IMR-90 (cell line): ENCODE data around the gene CLEC16A. TPM values are rescaled to one million over a fixed set of nuclear protein-coding genes. Genes with fewer than 3 reads are reported as not detected.

Experiments used
- ATAC-seq: fragments of 200-7000 bp; cut with Tn5 transposase; 2 replicates; pipeline ENCODE4 v1.9.1; 2020; ENCODE audit warnings: low read depth, mild to moderate bottlenecking, moderate library complexity
- BruUV-seq: library from RNA; stranded (reverse); fragments of 400-500 nt; replicated peaks from 2 replicates; lab custom pipeline; 2021; lab: Mats Ljungman, UMichigan
- CTCF ChIA-PET: fragments of 300-600 bp; formaldehyde crosslinking; extraction: SDS; loops from one replicate; lab custom pipeline; 2021; ENCODE audit warnings: antibody characterized with exemption; lab: Yijun Ruan, JAX
- POLR2A ChIA-PET: fragments of 300-600 bp; sonication (Branson Sonifier 250); formaldehyde crosslinking; loops from one replicate; lab custom pipeline; 2022; ENCODE audit warnings: antibody characterized with exemption; ENCODE audit not compliant: unreplicated experiment; lab: Charles Lee
- DNase-seq: peaks from one replicate; pipeline ENCODE4 v3.0.0; 2013
- H2AFZ ChIP-seq: replicated peaks from 2 replicates; pipeline ENCODE3; 2013; ENCODE audit warnings: low read length, mild to moderate bottlenecking; ENCODE audit not compliant: poor library complexity
- H2AK5ac ChIP-seq: 2 replicates; pipeline ENCODE4 v1.6.1; 2013; ENCODE audit warnings: low read depth, low read length, inconsistent platforms
- H2AK9ac ChIP-seq: replicated peaks from 2 replicates; pipeline ENCODE3; 2013; ENCODE audit warnings: mild to moderate bottlenecking, low read depth, low read length, moderate library complexity; ENCODE audit not compliant: poor library complexity
- H2BK120ac ChIP-seq: 2 replicates; pipeline ENCODE4 v1.6.1; 2013; ENCODE audit warnings: low read depth, low read length, inconsistent platforms
- H2BK15ac ChIP-seq: 3 replicates; pipeline ENCODE4 v1.6.1; 2013; ENCODE audit warnings: low read depth, low read length, inconsistent platforms
- H2BK20ac ChIP-seq: 2 replicates; pipeline ENCODE4 v1.6.1; 2013; ENCODE audit warnings: low read depth, mild to moderate bottlenecking, inconsistent platforms, low read length, moderate library complexity
- H2BK5ac ChIP-seq: 2 replicates; pipeline ENCODE4 v1.6.1; 2013; ENCODE audit warnings: mild to moderate bottlenecking, low read depth, low read length, inconsistent platforms; ENCODE audit not compliant: poor library complexity, severe bottlenecking
- H3K14ac ChIP-seq: replicated peaks from 2 replicates; pipeline ENCODE4 v1.6.1; 2013; ENCODE audit warnings: low read depth, low read length, inconsistent platforms
- H3K18ac ChIP-seq: 2 replicates; pipeline ENCODE4 v1.6.1; 2013; ENCODE audit warnings: low read depth, low read length, control low read depth
- H3K23ac ChIP-seq: 2 replicates; pipeline ENCODE4 v1.6.1; 2013; ENCODE audit warnings: low read depth, low read length, inconsistent platforms
- H3K27ac ChIP-seq: 2 replicates; pipeline ENCODE4 v1.5.1; 2013; ENCODE audit warnings: mild to moderate bottlenecking, control low read depth, low read length; ENCODE audit not compliant: insufficient read depth
- H3K27me3 ChIP-seq: 2 replicates; pipeline ENCODE4 v1.6.1; 2013; ENCODE audit warnings: low read length; ENCODE audit not compliant: control insufficient read depth, insufficient read depth
- H3K36me3 ChIP-seq: 2 replicates; pipeline ENCODE4 v1.6.1; 2013; ENCODE audit warnings: low read length, mixed read lengths; ENCODE audit not compliant: control insufficient read depth, insufficient read depth
- H3K4ac ChIP-seq: 2 replicates; pipeline ENCODE4 v1.6.1; 2013; ENCODE audit warnings: low read depth, low read length, inconsistent platforms
- H3K4me1 ChIP-seq: 2 replicates; pipeline ENCODE4 v1.6.1; 2013; ENCODE audit warnings: low read length, mixed read lengths; ENCODE audit not compliant: control insufficient read depth, insufficient read depth
- H3K4me2 ChIP-seq: 2 replicates; pipeline ENCODE4 v1.6.1; 2013; ENCODE audit warnings: low read depth, mild to moderate bottlenecking, control low read depth, low read length, moderate library complexity
- H3K4me3 ChIP-seq: 2 replicates; pipeline ENCODE4 v1.5.1; 2013; ENCODE audit warnings: low read depth, mild to moderate bottlenecking, control low read depth, low read length, moderate library complexity; ENCODE audit not compliant: insufficient read depth
- H3K56ac ChIP-seq: 2 replicates; pipeline ENCODE4 v1.6.1; 2013; ENCODE audit warnings: low read length, inconsistent platforms; ENCODE audit not compliant: insufficient read depth; ENCODE audit errors: extremely low read depth
- H3K79me1 ChIP-seq, 2 experiments: 2 replicates each; pipeline ENCODE4 v1.6.1; 2013; ENCODE audit warnings: low read length in 2 of 2, inconsistent platforms in 1 of 2, low read depth in 1 of 2
- H3K9ac ChIP-seq: 2 replicates; pipeline ENCODE4 v1.6.1; 2013; ENCODE audit warnings: low read depth, low read length, control low read depth
- H3K9me1 ChIP-seq: 2 replicates; pipeline ENCODE4 v1.6.1; 2013; ENCODE audit warnings: low read length, inconsistent platforms; ENCODE audit not compliant: insufficient read depth
- H3K9me3 ChIP-seq: 2 replicates; pipeline ENCODE4 v1.6.1; 2013; ENCODE audit warnings: low read length; ENCODE audit not compliant: control insufficient read depth, insufficient read depth
- H4K20me1 ChIP-seq: 2 replicates; pipeline ENCODE4 v1.6.1; 2013; ENCODE audit warnings: low read length, inconsistent platforms; ENCODE audit not compliant: insufficient read depth
- H4K5ac ChIP-seq: 2 replicates; pipeline ENCODE4 v1.6.1; 2013; ENCODE audit warnings: mild to moderate bottlenecking, low read depth, low read length, control low read depth
- H4K8ac ChIP-seq, 2 experiments: 2 replicates each; pipeline ENCODE4 v1.6.1; 2013; ENCODE audit warnings: low read depth in 2 of 2, low read length in 2 of 2, control low read depth in 1 of 2, inconsistent platforms in 1 of 2
- H4K91ac ChIP-seq: 2 replicates; pipeline ENCODE4 v1.6.1; 2013; ENCODE audit warnings: low read depth, low read length, inconsistent platforms; ENCODE audit not compliant: insufficient read depth
- CEBPB ChIP-seq: IDR thresholded peaks from 2 replicates; pipeline ENCODE4 v1.6.1; 2012; ENCODE audit warnings: low read depth, low read length, improper control_type of control experiment
- FOS ChIP-seq: fragments of 150-350 bp; IDR thresholded peaks from 2 replicates; pipeline ENCODE4 v1.6.1; 2016; ENCODE audit warnings: low read depth, low read length
- POLR2A ChIP-seq: IDR thresholded peaks from 2 replicates; pipeline ENCODE4 v1.6.1; 2012; ENCODE audit warnings: mild to moderate bottlenecking, low read depth, low read length
- RCOR1 ChIP-seq: IDR thresholded peaks from 2 replicates; pipeline ENCODE4 v1.6.1; 2012; ENCODE audit warnings: mild to moderate bottlenecking, low read length, improper control_type of control experiment; ENCODE audit not compliant: insufficient replicate concordance
- SMC3 ChIP-seq: fragments of 150-350 bp; IDR thresholded peaks from 2 replicates; pipeline ENCODE4 v1.6.1; 2016; ENCODE audit warnings: low read depth, mild to moderate bottlenecking, antibody characterized with exemption, low read length, moderate library complexity
- WGBS, 2 experiments: methylation state at CpG; one replicate each; pipeline versions ENCODE4 v1.1.5 to v1.1.7; 2013; ENCODE audit warnings: missing lambda C conversion rate in 2 of 2; ENCODE audit not compliant: insufficient read length in 1 of 2; ENCODE audit errors: extremely low coverage in 2 of 2; 5-methylcytosine and 5-hydroxymethylcytosine counted together
- dilution Hi-C: fragments of 300-500 bp; cut with HindIII; formaldehyde crosslinking; loops from one replicate; pipeline ENCODE4 v1.14.3; 2018; ENCODE audit warnings: low sequenced_read_pairs; ENCODE audit not compliant: unreplicated experiment
- in situ Hi-C: fragments of 300-500 bp; cut with MboI; formaldehyde crosslinking; loops from 3 replicates; pipeline ENCODE4 v1.14.3; 2019; ENCODE audit warnings: low sequenced_read_pairs, inconsistent platforms, mixed read lengths
- intact Hi-C: fragments of 100-400 bp; cut with micrococcal nuclease; formaldehyde crosslinking; loops from 2 replicates; pipeline ENCODE4 v1.10.0; 2022
- polyA plus RNA-seq, 3 experiments: library from polyadenylated mRNA; depleted of rRNA; stranded (reverse); fragments of >200 nt; gene quantifications; 2 replicates each; pipeline ENCODE4 v1.2.3, GENCODE V29; 2012; ENCODE audit warnings: low replicate concordance in 1 of 3
- total RNA-seq: library from RNA; depleted of rRNA; stranded (reverse); fragments of >200 nt; gene quantifications from 2 replicates; pipeline ENCODE4 v1.2.3, GENCODE V29; 2012
- TF ChIP-seq, protein P1 (sequence below): fragments of 150-350 bp; IDR thresholded peaks from 2 replicates; pipeline ENCODE4 v1.6.1; 2016; ENCODE audit warnings: low read depth, mild to moderate bottlenecking, low read length, moderate library complexity, borderline replicate concordance
- TF ChIP-seq, protein P2 (sequence below): fragments of 150-350 bp; IDR thresholded peaks from 2 replicates; pipeline ENCODE4 v1.6.1; 2017; ENCODE audit warnings: mild to moderate bottlenecking, antibody characterized with exemption, low read length, low read depth

The CLEC16A gene
- total and polyA plus RNA-seq, 2 of the 4 experiments (the other 2 are of a cell fraction), result 15.9 to 16.5 TPM

DNA sequence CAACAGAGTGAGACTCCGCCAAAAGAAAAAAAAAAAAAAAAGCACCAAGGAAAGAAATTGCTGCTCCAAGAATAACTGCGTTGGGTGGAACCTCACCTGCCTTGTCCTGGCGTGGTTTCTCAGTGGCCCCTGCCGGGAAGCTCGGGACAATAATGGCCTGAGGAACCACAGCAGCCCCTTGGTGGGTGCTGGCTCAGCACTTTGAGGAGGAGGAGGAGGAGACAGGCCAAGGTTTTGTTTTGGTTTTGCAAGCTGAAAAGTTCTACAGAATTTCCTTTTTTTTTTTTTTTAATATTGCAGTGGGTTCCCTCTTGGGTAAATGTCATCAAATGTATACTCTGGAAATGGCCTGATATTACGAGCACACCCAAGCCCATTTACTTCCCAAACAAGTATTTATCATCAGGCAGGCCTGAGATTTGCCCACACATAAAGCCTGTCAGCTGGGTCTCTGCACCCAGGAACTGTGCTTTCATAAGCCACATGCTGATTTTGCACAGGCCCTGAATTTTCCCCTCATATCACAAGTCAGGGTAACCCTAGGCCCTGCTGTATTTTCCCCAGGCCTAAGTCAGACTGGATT is 233.3 kb downstream of the CLEC16A start:
- Histone ChIP-seq H3K4me2 (no peak overlapping the region), H2BK5ac (no peak overlapping the region), H3K23ac (no peak overlapping the region), H3K4me1 (peaks cover 8% of the 10 kb centered on the region; the same call in 1 of the 2 replicates), H3K14ac (no peak overlapping the region), H3K56ac (no peak overlapping the region), H2AK9ac (no peak overlapping the region), H3K4ac (no peak overlapping the region), H3K36me3 (peaks cover 7% of the 10 kb centered on the region), H4K91ac (no peak overlapping the region), H3K27ac (no peak overlapping the region), H4K8ac (no peak overlapping the region), H3K9me1 (no peaks in the 10 kb centered on the region), H2AK5ac (no peak overlapping the region), H3K18ac (no peak overlapping the region), H4K5ac (no peak overlapping the region), H4K20me1 (no peaks in the 10 kb centered on the region; the same call in 1 of the 2 replicates), H2BK15ac (no peak overlapping the region), H2BK120ac (no peak overlapping the region), H3K9ac (no peak overlapping the region), H2BK20ac (no peak overlapping the region), H3K9me3 (no peaks in the 10 kb centered on the region), H3K27me3 (no peaks in the 10 kb centered on the region), H3K79me1 (no peaks in the 10 kb centered on the region), H2AFZ (no peak overlapping the region), H3K4me3 (no peak overlapping the region)
- TF ChIP-seq, protein P1, sequence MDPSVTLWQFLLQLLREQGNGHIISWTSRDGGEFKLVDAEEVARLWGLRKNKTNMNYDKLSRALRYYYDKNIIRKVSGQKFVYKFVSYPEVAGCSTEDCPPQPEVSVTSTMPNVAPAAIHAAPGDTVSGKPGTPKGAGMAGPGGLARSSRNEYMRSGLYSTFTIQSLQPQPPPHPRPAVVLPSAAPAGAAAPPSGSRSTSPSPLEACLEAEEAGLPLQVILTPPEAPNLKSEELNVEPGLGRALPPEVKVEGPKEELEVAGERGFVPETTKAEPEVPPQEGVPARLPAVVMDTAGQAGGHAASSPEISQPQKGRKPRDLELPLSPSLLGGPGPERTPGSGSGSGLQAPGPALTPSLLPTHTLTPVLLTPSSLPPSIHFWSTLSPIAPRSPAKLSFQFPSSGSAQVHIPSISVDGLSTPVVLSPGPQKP, result no peak
- TF ChIP-seq FOS (no peak), CEBPB (no peak), SMC3 (no peak), RCOR1 (no peak), POLR2A (no peak)
- TF ChIP-seq, protein P2, sequence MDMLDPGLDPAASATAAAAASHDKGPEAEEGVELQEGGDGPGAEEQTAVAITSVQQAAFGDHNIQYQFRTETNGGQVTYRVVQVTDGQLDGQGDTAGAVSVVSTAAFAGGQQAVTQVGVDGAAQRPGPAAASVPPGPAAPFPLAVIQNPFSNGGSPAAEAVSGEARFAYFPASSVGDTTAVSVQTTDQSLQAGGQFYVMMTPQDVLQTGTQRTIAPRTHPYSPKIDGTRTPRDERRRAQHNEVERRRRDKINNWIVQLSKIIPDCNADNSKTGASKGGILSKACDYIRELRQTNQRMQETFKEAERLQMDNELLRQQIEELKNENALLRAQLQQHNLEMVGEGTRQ, result no peak
- in situ Hi-C loops, result no loop called here
- POLR2A ChIA-PET, result no interaction called here
- dilution Hi-C loops, result no loop called here
- BruUV-seq, result no TSS peak
- intact Hi-C loops, result no loop called here
- no peak for ATAC-seq
- no peak for DNase-seq
- 90% methylated on average over 4 of the region's 6 CpGs; no CpG with 5 or more reads in 1 of the 2 experiments for WGBS, 2 experiments
- CTCF ChIA-PET, result interaction anchor here (0.6 to 1.3 kb wide), 2 partner anchors 21 to 77 kb away, joined by 3 read pairs; no protein-coding TSS in a partner anchor
